Endothelial cell of hepatic sinusoid (primary cell): Measurements from ENCODE around the gene VSTM1.
"Not testable (repeated sequence)": the region's sequence is repeated elsewhere in the genome, so short reads cannot be mapped to it uniquely, and the experiment has no call there.

ENCODE experiments used
- in situ Hi-C: cut with HindIII; loops from 2 replicates; pipeline ENCODE4 v1.10.0; 2017; ENCODE audit warnings: low sequenced_read_pairs

Gene VSTM1, protein sequence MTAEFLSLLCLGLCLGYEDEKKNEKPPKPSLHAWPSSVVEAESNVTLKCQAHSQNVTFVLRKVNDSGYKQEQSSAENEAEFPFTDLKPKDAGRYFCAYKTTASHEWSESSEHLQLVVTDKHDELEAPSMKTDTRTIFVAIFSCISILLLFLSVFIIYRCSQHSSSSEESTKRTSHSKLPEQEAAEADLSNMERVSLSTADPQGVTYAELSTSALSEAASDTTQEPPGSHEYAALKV

DNA sequence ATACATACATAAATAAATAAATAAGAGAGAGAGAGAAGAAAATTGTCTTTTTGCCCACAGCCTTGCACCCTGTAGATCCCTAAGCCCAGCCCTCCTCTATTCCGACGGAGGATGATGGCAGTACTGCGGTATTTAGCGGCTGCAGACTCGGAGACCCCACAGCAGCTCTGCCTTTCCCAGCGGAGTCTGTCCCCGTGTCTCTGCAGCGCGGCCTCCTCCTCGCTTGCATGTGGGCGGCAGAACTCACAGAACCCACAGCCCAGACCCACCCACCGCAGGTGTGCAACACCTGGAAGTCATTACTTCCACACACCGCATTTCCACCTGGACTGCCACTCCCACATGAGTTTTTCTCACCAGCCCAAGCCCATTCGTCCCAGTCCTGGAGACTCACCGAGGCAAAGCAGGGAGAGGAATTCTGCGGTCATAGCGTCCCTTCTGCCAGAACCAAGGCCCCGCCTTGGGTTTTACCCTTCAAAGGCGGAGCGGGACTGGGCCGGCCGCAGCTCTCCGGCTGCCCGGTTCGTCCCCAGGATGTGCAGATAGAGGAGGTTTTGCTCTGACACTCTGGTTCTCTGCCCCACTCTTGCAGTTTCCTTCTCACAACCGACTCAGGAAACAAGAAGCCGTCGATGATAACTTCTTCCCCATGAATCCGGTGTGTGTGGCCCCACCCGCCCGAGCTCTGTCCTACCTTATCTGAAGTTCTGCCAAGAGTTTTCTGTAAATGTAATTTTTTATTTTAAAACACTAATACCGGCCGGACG is at the start of gene VSTM1:
VSTM1 (minus strand) TSS at position 548 of the 767 bp plus-strand sequence; CDS start at position 428, 120 bp downstream.
- in situ Hi-C loops: no loop called here

DNA sequence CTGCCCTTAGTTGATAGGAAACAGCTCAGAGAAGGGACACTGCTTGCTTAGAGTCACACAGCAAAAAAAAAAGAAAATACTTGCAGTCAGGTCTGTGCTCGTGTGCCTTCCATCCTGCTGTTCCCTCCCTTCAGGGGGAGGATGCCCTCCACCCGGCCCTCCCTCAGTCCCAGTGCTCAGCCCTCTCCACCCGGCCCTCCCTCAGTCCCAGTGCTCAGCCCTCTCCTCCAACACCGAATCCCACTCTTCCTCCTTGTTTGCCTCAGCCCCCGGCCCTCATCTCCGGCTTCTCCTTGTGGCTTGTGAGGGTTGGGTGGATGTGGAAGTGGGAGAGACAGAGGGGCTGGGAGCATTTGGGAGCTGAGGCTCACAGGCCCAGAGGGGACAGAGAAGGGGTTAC is 46.0 kb upstream of the VSTM1 start:
- in situ Hi-C loops: no loop called here

DNA sequence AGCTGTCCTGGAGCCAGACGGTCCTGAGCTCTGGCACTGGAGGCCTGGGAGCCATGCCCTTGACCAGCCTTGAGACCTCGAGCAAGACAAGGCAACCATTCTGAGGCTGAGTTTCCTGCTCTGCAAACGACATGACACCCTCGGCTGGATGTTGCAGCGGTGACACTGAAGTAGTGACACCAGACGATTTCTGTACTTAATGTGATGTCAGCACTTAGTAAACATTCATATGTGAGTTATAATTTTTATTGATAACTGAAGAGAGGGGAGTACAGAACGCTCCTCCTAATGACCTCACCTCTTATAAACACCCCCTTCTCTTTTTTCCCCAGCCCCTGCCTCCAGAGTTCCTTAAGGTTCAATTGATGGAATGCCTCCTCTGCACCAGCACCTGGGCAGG is 44.8 kb upstream of the VSTM1 start:
- in situ Hi-C loops: no loop called here

DNA sequence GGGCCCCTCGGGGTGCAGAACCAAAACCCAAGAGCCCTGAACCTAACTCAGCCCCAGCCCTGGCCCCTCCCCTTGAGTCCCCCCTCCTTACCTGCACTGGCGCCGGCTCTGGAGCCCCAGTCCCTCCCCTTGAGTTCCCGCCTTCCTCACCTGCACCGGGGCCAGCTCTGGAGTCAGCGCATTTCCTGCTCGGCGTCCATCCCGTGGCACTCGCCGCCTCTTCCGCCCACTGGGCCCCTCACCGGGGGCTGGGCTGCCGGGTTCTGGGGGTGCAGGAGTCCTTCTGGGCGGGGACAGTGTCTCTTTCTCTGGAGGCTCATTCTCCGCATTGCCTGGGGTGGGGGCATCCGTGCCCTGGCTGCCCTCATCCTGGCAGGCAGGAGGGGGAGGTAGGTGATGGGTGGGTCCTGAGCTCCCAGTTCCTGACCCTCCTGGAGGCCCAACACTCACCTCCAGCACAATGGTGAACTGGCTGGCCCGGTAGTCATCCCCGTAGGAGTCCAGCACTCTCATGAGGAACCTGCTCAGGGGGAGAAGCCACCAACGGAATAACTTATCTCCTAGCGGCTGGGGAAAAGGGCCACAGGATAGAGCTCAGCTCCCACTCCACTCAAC is 44.3 kb upstream of the VSTM1 start:
- in situ Hi-C loops: no loop called here

DNA sequence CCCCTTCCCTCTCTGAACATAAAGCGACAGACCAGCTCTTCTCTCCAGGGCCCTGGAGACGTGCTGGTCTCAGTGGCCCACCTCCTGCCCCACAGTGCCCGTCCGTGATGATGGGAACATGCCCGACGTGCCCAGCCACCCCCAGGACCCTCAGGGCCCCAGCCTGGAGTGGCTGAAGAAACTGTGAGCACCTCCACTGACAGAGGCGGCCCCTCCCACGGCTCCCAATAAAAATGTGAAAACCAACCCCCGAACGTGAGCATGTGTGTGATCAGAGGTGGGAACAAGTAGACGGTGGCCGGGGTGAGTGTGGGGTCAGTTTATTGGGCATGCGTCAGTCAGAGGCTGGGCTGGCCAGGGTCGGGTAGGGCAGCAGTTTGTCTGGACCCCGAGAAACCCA is 43.0 kb upstream of the VSTM1 start:
- in situ Hi-C loops: no loop called here

DNA sequence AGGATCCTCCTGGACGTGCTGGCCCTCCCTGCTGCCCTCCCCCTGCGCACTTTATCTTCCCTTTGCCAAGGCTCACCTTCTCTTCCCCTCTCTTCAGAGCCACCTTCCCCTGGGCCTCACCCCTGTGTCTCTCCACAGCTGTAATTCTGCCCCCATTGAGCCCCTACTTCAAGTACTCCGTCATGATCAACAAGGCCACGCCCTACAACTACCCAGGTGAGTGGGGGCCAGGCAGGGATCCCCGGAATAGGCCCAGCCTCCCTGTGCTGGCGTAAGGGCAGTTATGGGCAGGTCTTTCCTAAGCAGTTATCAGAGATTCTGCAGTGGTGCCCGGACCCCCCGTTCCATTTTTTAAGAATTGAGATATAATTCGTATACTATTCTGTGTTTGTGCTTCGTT is 42.1 kb upstream of the VSTM1 start:
- in situ Hi-C loops: no loop called here

DNA sequence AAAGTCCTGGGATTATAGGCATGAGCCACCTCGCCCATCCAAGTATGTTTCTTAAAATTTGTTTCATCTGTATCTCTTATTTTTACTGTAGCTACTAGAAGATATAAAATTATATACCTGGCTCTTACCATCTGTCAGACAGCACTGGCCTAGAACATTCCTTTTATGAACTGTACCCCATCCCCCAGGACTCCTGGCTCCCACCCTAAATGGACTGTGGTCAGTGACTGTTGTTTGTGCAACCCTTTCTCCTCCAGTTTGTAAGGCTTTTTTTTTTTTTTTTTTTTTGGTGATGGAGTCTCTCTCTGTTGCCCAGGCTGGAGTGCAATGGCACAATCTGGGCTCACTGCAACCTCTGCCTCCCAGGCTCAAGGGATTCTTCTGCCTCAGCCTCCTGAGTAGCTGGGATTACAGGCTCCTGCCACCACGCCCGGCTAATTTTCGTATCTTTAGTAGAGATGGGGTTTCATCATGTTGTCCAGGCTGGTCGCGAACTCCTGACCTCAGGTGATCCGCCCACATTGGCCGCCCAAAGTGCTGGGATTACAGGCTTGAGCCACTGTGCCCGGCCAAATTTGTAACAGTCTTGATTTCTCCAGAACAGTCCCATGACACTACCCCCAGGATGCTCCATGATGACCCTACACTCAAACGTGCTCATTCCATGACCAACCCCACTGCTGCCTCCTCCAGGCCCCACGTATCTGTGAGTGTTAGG is 41.5 kb upstream of the VSTM1 start:
- in situ Hi-C loops: no loop called here

DNA sequence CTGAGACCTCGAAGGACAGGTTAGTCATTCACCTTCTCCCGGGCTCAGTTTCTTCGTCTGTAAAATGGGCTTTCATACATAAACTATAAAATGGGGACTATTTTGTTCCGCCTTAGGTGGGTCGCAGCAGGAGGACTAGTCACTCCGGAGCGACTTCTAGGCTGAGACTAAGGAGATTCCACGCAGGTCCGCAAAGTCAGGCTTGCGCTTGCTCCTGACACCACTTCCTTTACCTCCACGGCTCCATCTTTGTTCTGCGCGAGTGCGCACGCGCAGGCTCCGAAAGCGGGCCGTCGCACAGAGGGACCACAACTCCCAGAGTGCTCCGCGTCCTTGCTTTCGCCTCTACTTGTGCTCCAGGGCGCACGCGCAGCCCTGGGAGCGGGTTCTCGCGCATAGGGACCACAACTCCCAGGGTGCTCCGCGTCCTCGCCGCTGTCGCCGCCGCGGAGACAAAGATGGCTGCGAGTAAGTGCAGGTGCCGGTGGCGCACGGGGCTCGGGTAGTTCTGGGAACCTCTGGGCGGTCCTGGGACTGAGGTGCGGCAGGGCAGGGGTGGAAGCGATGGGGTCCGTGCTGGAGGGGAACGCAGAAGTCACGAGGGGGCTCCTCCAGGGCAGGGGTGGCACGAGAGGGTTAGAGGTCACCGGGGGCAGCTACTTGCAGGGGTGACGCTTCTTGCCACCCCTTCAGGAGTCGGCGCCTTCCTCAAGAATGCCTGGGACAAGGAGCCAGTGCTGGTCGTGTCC is 38.9 kb upstream of the VSTM1 start, which contains the start of gene NDUFA3:
NDUFA3 (plus strand) TSS at position 435 of the 749 bp plus-strand sequence; CDS start at position 459, 24 bp downstream.
- in situ Hi-C loops: no loop called here

DNA sequence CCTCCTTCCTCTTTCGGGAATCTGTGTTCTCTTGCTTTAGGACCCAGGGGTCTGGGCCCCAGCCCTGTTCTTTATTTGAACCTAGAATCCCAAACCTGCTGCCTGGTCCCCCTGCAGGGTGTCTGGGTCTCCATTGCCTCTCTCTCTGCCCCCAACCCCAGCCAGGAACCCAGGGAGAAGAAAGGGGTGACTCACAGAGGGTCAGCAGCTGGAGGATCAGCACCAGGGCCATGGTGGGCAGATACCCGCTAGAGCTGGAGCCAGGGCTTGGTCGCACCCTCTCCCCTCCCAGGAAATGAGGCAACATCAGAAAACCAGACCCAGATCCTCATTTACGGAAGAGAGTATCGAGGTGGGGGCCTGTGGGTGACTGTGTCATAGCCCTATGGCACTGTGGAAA is 36.9 kb upstream of the VSTM1 start, which contains the start of gene OSCAR:
OSCAR (minus strand) TSS at position 243 of the 400 bp plus-strand sequence; CDS start at position 232, 11 bp downstream.
- in situ Hi-C loops: no loop called here

DNA sequence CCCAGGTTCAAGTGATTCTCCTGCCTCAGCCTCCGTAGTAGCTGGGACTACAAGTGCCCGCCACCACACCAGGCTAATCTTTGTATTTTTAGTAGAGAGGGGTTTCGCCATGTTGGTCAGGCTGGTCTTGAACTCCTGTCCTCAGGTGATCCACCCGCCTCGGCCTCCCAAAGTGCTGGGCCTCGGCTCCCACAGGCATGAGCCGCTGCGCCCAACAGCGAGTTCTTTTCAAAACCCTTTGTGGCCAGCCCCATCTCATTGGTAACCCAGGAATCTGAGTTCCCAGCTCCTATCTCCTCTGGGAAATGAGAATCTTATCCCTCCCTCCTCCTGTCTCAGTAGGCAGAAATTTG is 36.2 kb upstream of the VSTM1 start:
- in situ Hi-C loops: not testable (repeated sequence)

DNA sequence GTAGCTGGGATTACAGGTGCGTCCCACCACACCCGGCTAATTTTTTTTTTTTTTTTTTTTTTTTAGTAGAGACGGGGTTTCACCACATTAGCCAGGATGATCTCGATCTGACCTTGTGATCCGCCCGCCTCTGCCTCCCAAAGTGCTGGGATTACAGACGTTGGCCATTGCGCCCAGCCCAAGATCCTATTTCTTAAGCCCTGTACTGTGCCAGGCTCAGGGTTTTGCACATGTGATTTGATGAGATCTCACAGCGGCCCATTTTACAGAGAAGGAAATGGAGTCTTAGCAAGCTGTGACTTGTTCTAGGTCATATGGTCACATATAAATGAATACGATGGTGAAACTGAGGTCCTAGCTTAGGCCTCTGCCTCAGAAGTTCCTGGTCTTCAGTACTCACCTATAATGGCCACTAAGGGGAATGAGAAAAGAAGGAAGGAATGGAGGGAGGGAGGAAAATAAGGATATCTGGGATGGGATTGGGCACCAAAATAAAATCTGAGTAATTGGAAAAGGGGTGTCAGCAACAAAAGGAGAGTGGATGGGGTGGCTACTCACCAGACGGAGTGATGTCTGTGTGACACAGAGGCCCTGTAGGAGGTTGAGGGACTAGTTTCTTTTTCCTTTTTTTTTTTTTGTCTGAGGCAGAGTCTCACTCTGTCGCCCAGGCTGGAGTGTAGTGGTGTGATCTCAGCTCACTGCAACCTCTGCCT is 35.6 kb upstream of the VSTM1 start:
- in situ Hi-C loops: no loop called here

DNA sequence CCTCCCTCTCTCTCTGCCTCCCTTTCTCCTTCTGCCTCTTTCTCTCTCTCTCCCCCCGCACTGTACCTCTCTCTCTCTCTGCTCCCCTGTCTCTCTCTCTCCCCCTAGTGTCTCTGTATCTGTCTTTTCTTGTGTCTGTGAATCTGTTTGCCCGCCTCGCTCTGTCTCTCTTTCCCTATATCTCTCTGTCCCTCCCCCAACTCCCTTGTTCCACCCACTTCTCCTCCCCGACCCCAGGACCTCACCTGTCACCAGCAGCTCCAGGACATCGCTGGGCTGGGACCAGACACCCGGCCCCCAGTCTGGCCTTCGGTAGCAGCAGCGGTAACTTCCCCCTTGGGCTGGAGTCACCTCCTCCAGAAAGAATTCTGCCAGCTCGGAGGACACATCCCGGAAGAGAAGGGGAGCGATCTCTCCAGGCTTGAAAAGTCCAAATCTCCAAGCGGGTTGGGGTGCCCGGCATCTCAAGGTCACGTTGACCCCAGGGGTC is 33.0 kb upstream of the VSTM1 start:
- in situ Hi-C loops: no loop called here

DNA sequence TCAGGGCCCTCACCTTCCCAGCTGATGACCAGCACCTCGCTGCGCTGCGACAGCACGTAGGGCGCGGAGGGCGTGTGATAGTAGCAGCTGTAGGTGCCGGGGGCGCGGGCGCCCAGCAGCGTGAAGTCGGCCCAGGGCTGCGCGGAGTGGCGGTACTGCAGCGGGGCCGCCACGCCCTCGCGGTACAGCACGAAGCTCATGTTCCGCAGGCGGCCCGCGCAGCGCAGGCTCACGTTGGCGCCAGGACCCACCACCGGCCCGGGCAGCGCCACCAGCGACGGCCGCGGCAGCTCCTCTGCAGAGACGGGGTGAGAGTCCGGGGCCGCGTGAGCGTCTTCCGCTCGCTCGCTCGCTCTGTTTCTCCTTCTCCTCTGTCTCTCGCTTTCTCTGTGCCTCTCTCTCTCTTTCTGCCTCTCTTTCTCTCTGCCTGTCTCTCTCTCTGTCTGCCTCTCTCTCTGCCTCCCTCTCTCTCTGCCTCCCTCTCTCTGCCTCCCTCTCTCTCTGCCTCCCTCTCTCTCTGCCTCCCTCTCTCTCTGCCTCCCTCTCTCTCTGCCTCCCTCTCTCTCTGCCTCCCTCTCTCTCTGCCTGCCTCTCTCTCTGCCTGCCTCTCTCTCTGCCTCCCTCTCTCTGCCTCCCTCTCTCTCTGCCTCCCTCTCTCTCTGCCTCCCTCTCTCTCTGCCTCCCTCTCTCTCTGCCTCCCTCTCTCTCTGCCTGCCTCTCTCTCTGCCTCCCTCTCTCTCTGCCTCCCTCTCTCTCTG is 32.3 kb upstream of the VSTM1 start:
- in situ Hi-C loops: not testable (repeated sequence)

DNA sequence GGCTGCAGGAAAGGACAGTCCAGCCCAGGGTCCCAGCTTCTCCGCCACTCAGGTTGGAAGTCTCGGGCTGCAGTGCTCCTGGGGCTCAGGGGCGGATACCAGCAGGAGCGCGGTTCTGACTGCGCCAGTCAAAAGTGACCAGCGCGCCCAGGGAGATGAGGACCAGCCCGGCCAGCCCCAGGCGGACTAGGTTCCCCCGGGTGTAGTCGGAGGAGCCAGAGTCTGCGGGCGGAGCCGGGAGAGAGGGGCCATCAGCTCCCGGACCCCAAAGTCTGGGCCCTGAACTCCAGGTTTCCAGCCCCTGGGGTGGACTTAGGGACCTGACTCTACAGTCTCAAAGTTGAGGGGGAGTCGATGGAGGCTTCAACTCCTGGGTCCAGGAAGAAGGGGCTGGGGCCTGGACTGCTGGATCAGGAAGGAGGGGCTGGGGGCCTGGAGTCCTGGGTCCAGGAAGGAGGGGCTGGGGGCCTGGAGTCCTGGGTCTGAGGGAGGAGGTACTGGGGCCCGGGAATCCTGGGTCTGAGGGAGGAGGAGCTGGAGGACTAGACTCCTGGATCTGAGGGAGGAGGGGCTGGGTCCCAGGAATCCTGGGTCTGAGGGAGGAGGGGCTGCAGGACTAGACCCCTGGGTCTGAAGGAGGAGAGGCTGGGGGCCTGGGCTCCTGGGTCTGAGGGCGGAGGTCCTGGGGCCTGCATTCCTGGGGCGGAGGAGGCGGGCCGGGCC is 31.6 kb upstream of the VSTM1 start:
- in situ Hi-C loops: no loop called here

DNA sequence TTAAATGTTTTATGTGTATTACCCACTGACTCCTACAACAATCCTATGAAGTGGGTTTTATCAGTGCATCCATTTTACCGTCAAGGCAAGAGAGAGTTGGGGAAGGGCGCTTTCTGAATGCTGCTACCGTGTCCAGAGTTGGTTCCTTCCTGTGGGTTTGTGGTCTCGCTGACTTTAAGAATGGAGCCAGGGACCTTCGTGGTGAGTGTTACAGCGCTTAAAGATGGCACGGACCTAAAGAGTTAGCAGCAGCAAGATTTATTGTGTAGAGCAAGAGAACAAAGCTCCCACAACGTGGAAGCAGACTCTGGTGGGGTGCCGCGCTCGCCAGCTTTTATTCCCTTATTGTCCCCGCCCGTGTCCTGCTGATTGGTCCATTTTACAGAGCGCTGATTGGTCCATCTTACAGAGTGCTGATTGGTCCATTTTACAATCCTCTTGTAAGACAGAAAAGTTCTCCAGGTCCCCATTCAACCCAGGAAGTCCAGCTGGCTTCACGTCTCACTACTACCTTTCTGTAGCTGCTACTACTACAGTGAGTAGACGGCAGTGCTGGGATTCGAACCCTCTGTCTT is 30.8 kb upstream of the VSTM1 start:
- in situ Hi-C loops: no loop called here

DNA sequence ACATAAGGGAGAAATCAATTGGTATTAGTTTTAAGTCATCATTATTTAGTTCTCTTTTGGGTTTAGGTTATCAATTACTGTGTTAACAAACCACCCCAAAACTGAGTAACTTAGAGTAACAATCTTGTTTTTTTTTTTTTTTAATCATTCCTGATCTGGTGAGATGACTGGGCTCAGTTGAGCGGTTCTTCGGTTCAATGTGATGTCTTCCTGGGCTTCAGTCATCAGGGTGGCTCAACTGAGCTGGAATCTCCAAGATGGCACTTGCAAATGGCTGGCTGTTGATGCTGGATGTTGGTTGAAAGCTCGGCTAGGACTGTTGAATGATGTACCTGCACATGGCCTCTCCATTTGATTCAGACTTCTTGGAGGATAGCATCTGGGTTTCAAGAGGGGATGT is 20.7 kb upstream of the VSTM1 start:
- in situ Hi-C loops: no loop called here

DNA sequence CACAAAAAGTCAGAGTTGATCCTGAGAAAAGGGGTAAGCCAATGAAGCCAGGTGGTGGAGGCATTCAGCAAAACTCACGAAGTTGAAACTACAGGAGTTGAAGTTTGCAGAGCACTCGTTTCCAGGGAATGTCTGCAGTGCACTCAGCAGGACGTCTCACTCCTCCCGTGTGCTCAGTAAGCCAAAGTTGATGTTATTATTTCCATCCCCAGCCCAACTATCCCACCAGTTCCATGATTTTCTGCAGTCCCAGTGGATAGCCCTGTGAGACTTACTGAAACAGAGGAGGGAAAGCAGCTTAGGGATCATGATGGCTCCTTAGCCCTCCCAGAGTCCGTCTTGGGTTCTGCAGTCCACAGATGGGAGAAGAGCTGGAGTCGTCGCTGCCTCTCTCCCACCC is 17.3 kb upstream of the VSTM1 start, which contains the start of gene TARM1:
TARM1 (minus strand) TSS at position 334 of the 400 bp plus-strand sequence; CDS start at position 309, 25 bp downstream.
- in situ Hi-C loops: no loop called here

DNA sequence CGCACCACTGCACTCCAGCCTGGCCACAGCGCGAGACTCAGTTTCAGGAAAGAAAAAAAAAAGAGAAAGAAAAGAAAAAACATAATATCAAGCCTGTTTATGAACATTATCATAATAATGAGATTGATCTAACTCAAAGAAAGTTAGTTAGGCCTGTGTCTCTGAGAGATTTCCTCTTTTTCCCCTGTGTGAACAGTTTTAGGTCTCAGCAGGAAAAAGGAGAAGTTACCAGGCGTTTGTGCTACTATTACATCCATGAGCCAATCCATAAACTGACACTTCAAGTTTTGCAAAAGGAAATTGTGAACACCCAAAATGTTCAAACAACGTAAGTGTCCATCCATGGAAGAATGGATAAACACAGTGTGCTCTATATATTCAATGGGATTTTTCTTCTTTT is 13.6 kb upstream of the VSTM1 start:
- in situ Hi-C loops: no loop called here
